Neural cell (in vitro differentiated cells): ENCODE measurements around the gene CLASP1.

Experiments
- CTCF ChIP-seq: fragments of 450-650 bp; IDR thresholded peaks from 2 replicates; pipeline ENCODE4 v1.5.1; 2014; ENCODE audit warnings: antibody characterized with exemption, mild to moderate bottlenecking, moderate library complexity; ENCODE audit not compliant: poor library complexity, severe bottlenecking
- EP300 ChIP-seq: fragments of 450-650 bp; conservative IDR thresholded peaks from 2 replicates; pipeline ENCODE4 v1.6.1; 2014; ENCODE audit warnings: antibody characterized with exemption, mild to moderate bottlenecking, moderate library complexity; ENCODE audit not compliant: poor library complexity, severe bottlenecking
- EZH2 ChIP-seq: fragments of 200-600, 300-800 bp; shearing (Covaris generic), sonication (generic); IDR thresholded peaks from 2 replicates; pipeline ENCODE4 v1.6.1; 2014; ENCODE audit warnings: antibody characterized with exemption, low read length, borderline replicate concordance, mild to moderate bottlenecking; ENCODE audit not compliant: insufficient read depth, poor library complexity, severe bottlenecking
- MXI1 ChIP-seq: fragments of 450-650 bp; conservative IDR thresholded peaks from 2 replicates; pipeline ENCODE4 v1.6.1; 2014; ENCODE audit warnings: antibody characterized with exemption, mild to moderate bottlenecking; ENCODE audit not compliant: poor library complexity, severe bottlenecking
- POLR2AphosphoS5 ChIP-seq: IDR thresholded peaks from 2 replicates; pipeline ENCODE4 v1.6.1; 2012
- RAD21 ChIP-seq: fragments of 450-650 bp; conservative IDR thresholded peaks from 2 replicates; pipeline ENCODE4 v1.6.1; 2014; ENCODE audit warnings: antibody characterized with exemption, mild to moderate bottlenecking, moderate library complexity
- SMC3 ChIP-seq: fragments of 450-650 bp; conservative IDR thresholded peaks from 2 replicates; pipeline ENCODE4 v1.6.1; 2014; ENCODE audit warnings: antibody characterized with exemption, mild to moderate bottlenecking, moderate library complexity; ENCODE audit not compliant: poor library complexity
- TAF1 ChIP-seq: IDR thresholded peaks from 2 replicates; pipeline ENCODE4 v1.6.1; 2012; ENCODE audit warnings: low read depth
- TF ChIP-seq, protein P1 (sequence below): IDR thresholded peaks from 2 replicates; pipeline ENCODE4 v1.6.1; 2012; ENCODE audit warnings: borderline replicate concordance

- TF ChIP-seq CTCF, result no peak
- no peak for TF ChIP-seq MXI1
- TF ChIP-seq EZH2, result no peak
- no peak for TF ChIP-seq TAF1
- TF ChIP-seq EP300, result no peak
- TF ChIP-seq, protein P1, sequence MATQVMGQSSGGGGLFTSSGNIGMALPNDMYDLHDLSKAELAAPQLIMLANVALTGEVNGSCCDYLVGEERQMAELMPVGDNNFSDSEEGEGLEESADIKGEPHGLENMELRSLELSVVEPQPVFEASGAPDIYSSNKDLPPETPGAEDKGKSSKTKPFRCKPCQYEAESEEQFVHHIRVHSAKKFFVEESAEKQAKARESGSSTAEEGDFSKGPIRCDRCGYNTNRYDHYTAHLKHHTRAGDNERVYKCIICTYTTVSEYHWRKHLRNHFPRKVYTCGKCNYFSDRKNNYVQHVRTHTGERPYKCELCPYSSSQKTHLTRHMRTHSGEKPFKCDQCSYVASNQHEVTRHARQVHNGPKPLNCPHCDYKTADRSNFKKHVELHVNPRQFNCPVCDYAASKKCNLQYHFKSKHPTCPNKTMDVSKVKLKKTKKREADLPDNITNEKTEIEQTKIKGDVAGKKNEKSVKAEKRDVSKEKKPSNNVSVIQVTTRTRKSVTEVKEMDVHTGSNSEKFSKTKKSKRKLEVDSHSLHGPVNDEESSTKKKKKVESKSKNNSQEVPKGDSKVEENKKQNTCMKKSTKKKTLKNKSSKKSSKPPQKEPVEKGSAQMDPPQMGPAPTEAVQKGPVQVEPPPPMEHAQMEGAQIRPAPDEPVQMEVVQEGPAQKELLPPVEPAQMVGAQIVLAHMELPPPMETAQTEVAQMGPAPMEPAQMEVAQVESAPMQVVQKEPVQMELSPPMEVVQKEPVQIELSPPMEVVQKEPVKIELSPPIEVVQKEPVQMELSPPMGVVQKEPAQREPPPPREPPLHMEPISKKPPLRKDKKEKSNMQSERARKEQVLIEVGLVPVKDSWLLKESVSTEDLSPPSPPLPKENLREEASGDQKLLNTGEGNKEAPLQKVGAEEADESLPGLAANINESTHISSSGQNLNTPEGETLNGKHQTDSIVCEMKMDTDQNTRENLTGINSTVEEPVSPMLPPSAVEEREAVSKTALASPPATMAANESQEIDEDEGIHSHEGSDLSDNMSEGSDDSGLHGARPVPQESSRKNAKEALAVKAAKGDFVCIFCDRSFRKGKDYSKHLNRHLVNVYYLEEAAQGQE, result no peak
- no peak for TF ChIP-seq POLR2AphosphoS5
- TF ChIP-seq RAD21, result no peak
- no peak for TF ChIP-seq SMC3
Measured at GRCh38 chr2:121670181-121670580, 20.9 kb upstream of the CLASP1 start.
